Mucosa of descending colon (tissue), 3 donors: ENCODE measurements around the gene AMELX. TPM values are rescaled to one million over a fixed set of nuclear protein-coding genes. Genes with fewer than 3 reads are reported as not detected.

Experiments used
- ATAC-seq: fragments of 200-7000 bp; cut with Tn5 transposase; one replicate; pipeline ENCODE4 v1.9.1; 2020; ENCODE audit warnings: mild to moderate bottlenecking, moderate library complexity
- DNase-seq, 3 donors: peaks; one replicate each; pipeline ENCODE4 v3.0.0-alpha.2; 2020
- H3K36me3 ChIP-seq: fragments of 200-600 bp; one replicate; pipeline ENCODE4 v1.8.0; 2021; ENCODE audit warnings: low read depth, mild to moderate bottlenecking
- H3K4me1 ChIP-seq: fragments of 200-600 bp; one replicate; pipeline ENCODE4 v1.8.0; 2021; ENCODE audit warnings: low read depth, mild to moderate bottlenecking
- H3K4me3 ChIP-seq: fragments of 200-600 bp; one replicate; pipeline ENCODE4 v1.8.0; 2021; ENCODE audit warnings: mild to moderate bottlenecking
- H3K9me3 ChIP-seq: fragments of 200-600 bp; one replicate; pipeline ENCODE4 v1.8.0; 2021; ENCODE audit warnings: mild to moderate bottlenecking
- CTCF ChIP-seq: fragments of 200-600 bp; IDR thresholded peaks from one replicate; pipeline ENCODE4 v1.8.0; 2022; ENCODE audit warnings: antibody characterized with exemption, mild to moderate bottlenecking
- intact Hi-C, 2 donors: fragments of 100-400 bp; cut with DNase I in 1 of 2; cut with micrococcal nuclease in 1 of 2; formaldehyde crosslinking; loops; one replicate each; pipeline versions ENCODE4 v1.11.0 to v1.11.1; 2022; cut with DNase I, micrococcal nuclease
- total RNA-seq, 3 donors: library from RNA; stranded (reverse); fragmentation: NEBNext Ultra II Directional in 2 of 3; extraction: Animal tissue kit (Norgen Biotek cat#: 25700) in 2 of 3; gene quantifications; one replicate each; pipeline versions ENCODE4 v1.2.1 to v1.2.4, GENCODE V29; 2021 to 2023
- donor health status: DM: no; HTN: no; CAD: no; lungs with moderate emphysema.
- donor health status: DM: no; HTN: no; CAD: no.
- donor health status: DM: no; HTN: yes; CAD: no.

The AMELX gene
- total RNA-seq, 3 donors from 2014 or later, result not detected

- H3K4me3 ChIP-seq, result no peak overlapping the region
- ATAC-seq, result no peak
These were observed 23.2 kb upstream of the AMELX start for GRCh38 chrX:11269996-11270395.

GRCh38 chrX:11272290-11272689 is 20.9 kb upstream of the AMELX start:
- H3K36me3 ChIP-seq, result no peaks in the 10 kb centered on the region
- DNase-seq (no peak), ATAC-seq (no peak)
- no peaks in the 10 kb centered on the region for H3K4me1 ChIP-seq
- no peak overlapping the region for H3K4me3 ChIP-seq
- no peaks in the 10 kb centered on the region for H3K9me3 ChIP-seq
- intact Hi-C loops, result no loop called here
- TF ChIP-seq CTCF, result no peak

More at GRCh38 chrX:11269996-11270395, 23.2 kb upstream of the AMELX start:
- Histone ChIP-seq H3K9me3 (no peaks in the 10 kb centered on the region), H3K4me1 (no peaks in the 10 kb centered on the region), H3K36me3 (no peaks in the 10 kb centered on the region)
- no peak for TF ChIP-seq CTCF
- DNase-seq, result no peak
- intact Hi-C loops, result no loop called here

- no peak for TF ChIP-seq CTCF
- no peak for DNase-seq
- intact Hi-C loops, result no loop called here
- Histone ChIP-seq H3K4me1 (no peaks in the 10 kb centered on the region), H3K36me3 (no peaks in the 10 kb centered on the region), H3K4me3 (no peak overlapping the region), H3K9me3 (no peaks in the 10 kb centered on the region)
- ATAC-seq, result no peak
These were observed 20.4 kb upstream of the AMELX start for GRCh38 chrX:11272863-11273262.

GRCh38 chrX:11273544-11273943 is 19.7 kb upstream of the AMELX start:
- no peak for DNase-seq
- no peak for TF ChIP-seq CTCF
- Histone ChIP-seq H3K4me1 (no peaks in the 10 kb centered on the region), H3K9me3 (no peaks in the 10 kb centered on the region), H3K36me3 (no peaks in the 10 kb centered on the region), H3K4me3 (no peak overlapping the region)
- intact Hi-C loops, result no loop called here
- no peak for ATAC-seq

- Histone ChIP-seq H3K36me3 (no peaks in the 10 kb centered on the region), H3K4me1 (no peaks in the 10 kb centered on the region), H3K9me3 (no peaks in the 10 kb centered on the region), H3K4me3 (no peak overlapping the region)
- TF ChIP-seq CTCF, result no peak
- no peak for DNase-seq
- ATAC-seq, result no peak
- intact Hi-C loops, result no loop called here
These were observed 11.2 kb upstream of the AMELX start for GRCh38 chrX:11282043-11282442.

GRCh38 chrX:11285651-11286050 is 7.6 kb upstream of the AMELX start:
- Histone ChIP-seq H3K36me3 (no peaks in the 10 kb centered on the region), H3K4me3 (no peak overlapping the region), H3K4me1 (no peaks in the 10 kb centered on the region), H3K9me3 (no peaks in the 10 kb centered on the region)
- ATAC-seq, result no peak
- intact Hi-C loops, result no loop called here
- TF ChIP-seq CTCF, result no peak
- no peak for DNase-seq
